ENCODE results near the gene DEFB132. TPM values are rescaled to one million over a fixed set of nuclear protein-coding genes. Genes with fewer than 3 reads are reported as not detected.
A peak's percentile ranks its signal among the peaks of the same experiment; 100 is the strongest.

Gene DEFB132
- total and polyA plus RNA-seq, 9 of the 15 experiments (the other 6 are each of a cell fraction or from before 2014, with no cell fraction given): not detected

GRCh38 chr20:290084-290831 is 32.7 kb downstream of the DEFB132 start, which contains the start of gene C20orf96 (continued):
- TF ChIP-seq MTF1 (CRISPR knock-in tag; IDR thresholded peaks at IDR 0.05; ENCODE audit: borderline replicate concordance) (no peak), CHCHD3 (CRISPR knock-in tag; IDR thresholded peaks at IDR 0.05) (no peak), PBX2 (CRISPR knock-in tag; IDR thresholded peaks at IDR 0.05; ENCODE audit: low read depth) (no peak), PBX2 (tag; conservative IDR thresholded peaks at IDR 0.05; ENCODE audit: low read depth) (no peak), NCOA4 (IDR thresholded peaks at IDR 0.05; ENCODE audit: partially characterized antibody) (no peak), ESRRA (IDR thresholded peaks at IDR 0.05; ENCODE audit: borderline replicate concordance, low read depth) (no peak), VEZF1 (CRISPR knock-in tag; IDR thresholded peaks at IDR 0.05) (peak; percentile 43; the same call in 1 of the 2 replicates), MBD2 (IDR thresholded peaks at IDR 0.05; ENCODE audit: borderline replicate concordance, low read depth) (no peak), POLR3A (IDR thresholded peaks at IDR 0.05; ENCODE audit: borderline replicate concordance, extremely low read depth, insufficient read depth, insufficient read length) (no peak), ADNP (tag; IDR thresholded peaks at IDR 0.05) (no peak), THRA (IDR thresholded peaks at IDR 0.05) (no peak), ZNF77 (CRISPR knock-in tag; IDR thresholded peaks at IDR 0.05) (no peak), MLLT1 (IDR thresholded peaks at IDR 0.05) (no peak), ATF4 (CRISPR knock-in tag; IDR thresholded peaks at IDR 0.05) (no peak), TOE1 (IDR thresholded peaks at IDR 0.05; ENCODE audit: borderline replicate concordance) (peak; percentile 35; the same call in 1 of the 2 replicates), TOE1 (CRISPR knock-in tag; IDR thresholded peaks at IDR 0.05; ENCODE audit: borderline replicate concordance, low read depth) (no peak), GABPA (tag; conservative IDR thresholded peaks at IDR 0.05; ENCODE audit: low read depth) (no peak), SETDB1 (IDR thresholded peaks at IDR 0.05; ENCODE audit: low read length) (no peak)
